Neutrophil (primary cell): ENCODE measurements around the gene SNX20.

Experiments
- H3K27ac ChIP-seq: fragments of 200-600 bp; sonication (generic); 2 replicates; pipeline ENCODE4 v1.5.1; 2016; ENCODE audit warnings: mild to moderate bottlenecking, moderate library complexity
- H3K27me3 ChIP-seq: fragments of 200-600 bp; sonication (generic); 2 replicates; pipeline ENCODE4 v1.6.0; 2016; ENCODE audit warnings: mild to moderate bottlenecking
- H3K36me3 ChIP-seq: fragments of 200-600 bp; sonication (generic); 2 replicates; pipeline ENCODE4 v1.5.1; 2017
- H3K4me1 ChIP-seq, 2 experiments: fragments of 200-600 bp in 1 of 2; sonication (generic) in 1 of 2; 1 replicate in 1 of 2; 2 replicates in 1 of 2; pipeline versions ENCODE4 v1.5.1 to v1.6.1; 2013 to 2016; ENCODE audit warnings: low read depth in 1 of 2, low read length in 1 of 2, mild to moderate bottlenecking in 1 of 2, moderate library complexity in 1 of 2; ENCODE audit not compliant: control insufficient read depth in 1 of 2, insufficient read depth in 1 of 2
- H3K4me3 ChIP-seq, 2 experiments: fragments of 200-600 bp in 1 of 2; sonication (generic) in 1 of 2; 1 replicate in 1 of 2; 2 replicates in 1 of 2; pipeline ENCODE4 v1.5.1; 2013 to 2016; ENCODE audit warnings: low read depth in 1 of 2, low read length in 1 of 2, mild to moderate bottlenecking in 1 of 2, moderate library complexity in 1 of 2
- H3K9me3 ChIP-seq: fragments of 200-600 bp; sonication (generic); 2 replicates; pipeline ENCODE4 v1.5.1; 2016
- TF ChIP-seq, protein P1 (sequence below): fragments of 200-600 bp; sonication (generic); IDR thresholded peaks from 2 replicates; pipeline ENCODE4 v1.5.1; 2016; ENCODE audit warnings: antibody characterized with exemption

SNX20 gene

DNA sequence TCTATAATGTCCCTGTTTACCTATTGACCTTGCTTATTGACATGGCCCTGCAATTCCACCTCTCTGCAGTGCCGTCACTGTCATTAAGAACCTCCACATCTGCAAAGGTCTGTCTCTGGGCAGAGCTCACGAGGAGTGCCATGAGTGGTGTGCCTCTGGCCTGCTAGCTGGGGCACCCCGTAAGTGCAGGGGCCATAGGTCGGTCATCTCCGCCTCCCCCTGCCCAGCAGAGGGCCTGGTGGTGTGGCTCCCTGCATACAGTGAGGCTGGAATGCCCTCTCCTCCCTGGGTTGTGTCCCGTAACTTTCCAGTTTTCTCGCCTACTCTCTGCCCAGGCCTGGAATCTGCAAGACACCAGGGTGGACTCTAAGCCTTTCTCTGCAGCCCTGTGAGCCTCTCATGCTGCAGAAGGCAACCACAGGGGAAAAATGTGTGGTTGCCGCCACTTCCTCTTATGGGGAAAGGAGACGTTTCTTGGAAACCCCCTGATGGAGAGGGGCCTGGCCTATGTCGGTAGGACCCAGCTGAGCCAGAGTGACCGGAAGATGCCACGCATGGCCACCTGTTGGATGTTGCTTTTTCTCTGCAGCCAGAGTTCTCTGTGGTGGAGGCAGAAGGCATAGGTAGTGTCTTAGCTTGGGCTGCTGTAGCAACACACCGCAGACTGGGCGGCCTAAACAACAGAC, 2.7 kb upstream of the SNX20 start:
- TF ChIP-seq, protein P1, sequence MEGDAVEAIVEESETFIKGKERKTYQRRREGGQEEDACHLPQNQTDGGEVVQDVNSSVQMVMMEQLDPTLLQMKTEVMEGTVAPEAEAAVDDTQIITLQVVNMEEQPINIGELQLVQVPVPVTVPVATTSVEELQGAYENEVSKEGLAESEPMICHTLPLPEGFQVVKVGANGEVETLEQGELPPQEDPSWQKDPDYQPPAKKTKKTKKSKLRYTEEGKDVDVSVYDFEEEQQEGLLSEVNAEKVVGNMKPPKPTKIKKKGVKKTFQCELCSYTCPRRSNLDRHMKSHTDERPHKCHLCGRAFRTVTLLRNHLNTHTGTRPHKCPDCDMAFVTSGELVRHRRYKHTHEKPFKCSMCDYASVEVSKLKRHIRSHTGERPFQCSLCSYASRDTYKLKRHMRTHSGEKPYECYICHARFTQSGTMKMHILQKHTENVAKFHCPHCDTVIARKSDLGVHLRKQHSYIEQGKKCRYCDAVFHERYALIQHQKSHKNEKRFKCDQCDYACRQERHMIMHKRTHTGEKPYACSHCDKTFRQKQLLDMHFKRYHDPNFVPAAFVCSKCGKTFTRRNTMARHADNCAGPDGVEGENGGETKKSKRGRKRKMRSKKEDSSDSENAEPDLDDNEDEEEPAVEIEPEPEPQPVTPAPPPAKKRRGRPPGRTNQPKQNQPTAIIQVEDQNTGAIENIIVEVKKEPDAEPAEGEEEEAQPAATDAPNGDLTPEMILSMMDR, result peak; percentile 35
- Histone ChIP-seq H3K4me1 (peaks cover 96 to 97% of the 10 kb centered on the region in 2 experiments), H3K27ac (peak overlapping the region; percentile 93), H3K9me3 (no peaks in the 10 kb centered on the region), H3K36me3 (peaks cover 9% of the 10 kb centered on the region), H3K4me3 (peak overlapping the region; percentile 38 to 51), H3K27me3 (no peaks in the 10 kb centered on the region)

DNA sequence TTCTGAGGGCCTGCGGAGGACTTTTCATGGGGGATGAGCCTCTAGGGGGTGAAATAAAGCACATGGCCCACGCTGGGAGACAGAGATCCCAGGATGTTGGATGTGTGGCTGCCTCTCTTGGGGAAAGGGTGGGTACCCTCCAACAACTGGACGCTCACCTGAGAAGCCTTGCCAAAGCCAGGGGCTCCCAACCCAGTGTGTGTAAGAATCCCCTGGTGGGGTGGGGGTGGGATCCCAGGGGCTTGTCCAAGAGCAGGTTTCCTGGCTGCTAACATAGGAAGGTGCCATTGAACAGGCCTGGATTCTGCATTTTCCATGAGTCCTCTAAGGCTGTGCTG, 587 bp downstream of the SNX20 start:
- H3K4me3 ChIP-seq, result peak overlapping the region; percentile 72 to 86
- H3K4me1 ChIP-seq, result peaks cover 85 to 97% of the 10 kb centered on the region in 2 experiments
- no peaks in the 10 kb centered on the region for H3K9me3 ChIP-seq
- TF ChIP-seq, protein P1, result no peak
- H3K27me3 ChIP-seq, result no peaks in the 10 kb centered on the region
- peaks cover 41% of the 10 kb centered on the region for H3K36me3 ChIP-seq
- peak overlapping the region; percentile 92 for H3K27ac ChIP-seq

DNA sequence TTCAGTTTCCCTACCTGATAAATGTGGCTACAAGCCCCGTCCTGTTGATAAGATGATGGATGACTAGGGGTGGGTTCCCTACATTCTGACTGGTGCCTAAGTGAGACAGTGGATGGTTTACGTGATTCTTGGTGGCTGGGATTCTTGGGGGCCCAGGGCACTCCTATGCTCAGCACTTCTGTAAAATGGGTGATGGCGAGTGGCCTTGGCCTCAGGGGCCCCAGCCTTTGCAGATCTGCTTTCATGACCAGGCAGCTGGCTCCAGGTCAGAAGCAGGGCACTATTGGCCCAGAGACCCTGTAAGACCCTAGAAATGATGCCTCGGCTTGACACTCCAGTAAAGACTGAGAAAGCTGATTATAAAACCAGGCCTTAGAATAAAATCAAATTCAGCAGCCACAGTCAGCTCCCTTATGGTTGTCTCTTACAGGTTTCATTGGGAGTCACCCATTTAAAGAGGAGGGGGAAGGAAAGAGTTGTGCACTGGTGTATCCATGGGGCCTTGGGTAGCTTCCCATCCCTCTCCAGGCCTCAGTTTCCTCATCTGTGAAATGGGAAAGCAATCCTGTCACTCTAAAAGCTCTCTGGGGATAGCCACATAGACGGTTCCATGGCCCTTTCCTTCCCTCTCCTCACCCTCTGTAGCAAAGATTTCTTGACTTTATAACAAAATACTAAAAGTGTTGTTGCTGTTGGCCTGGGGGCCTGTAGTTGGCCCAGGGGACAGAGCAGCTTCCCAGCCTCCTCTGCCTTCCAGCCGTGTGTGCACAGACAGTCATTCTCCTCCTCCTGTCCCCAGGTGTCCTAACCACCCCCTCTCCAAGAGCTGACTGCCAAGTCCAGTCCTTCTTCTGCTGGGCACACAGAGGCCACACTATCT, 1.2 kb downstream of the SNX20 start:
- Histone ChIP-seq H3K27me3 (no peaks in the 10 kb centered on the region), H3K9me3 (no peaks in the 10 kb centered on the region), H3K4me1 (peaks cover 85 to 97% of the 10 kb centered on the region in 2 experiments), H3K27ac (peak overlapping the region; percentile 92), H3K4me3 (peak overlapping the region; percentile 72 to 86), H3K36me3 (peaks cover 47% of the 10 kb centered on the region)
- TF ChIP-seq, protein P1, result no peak

DNA sequence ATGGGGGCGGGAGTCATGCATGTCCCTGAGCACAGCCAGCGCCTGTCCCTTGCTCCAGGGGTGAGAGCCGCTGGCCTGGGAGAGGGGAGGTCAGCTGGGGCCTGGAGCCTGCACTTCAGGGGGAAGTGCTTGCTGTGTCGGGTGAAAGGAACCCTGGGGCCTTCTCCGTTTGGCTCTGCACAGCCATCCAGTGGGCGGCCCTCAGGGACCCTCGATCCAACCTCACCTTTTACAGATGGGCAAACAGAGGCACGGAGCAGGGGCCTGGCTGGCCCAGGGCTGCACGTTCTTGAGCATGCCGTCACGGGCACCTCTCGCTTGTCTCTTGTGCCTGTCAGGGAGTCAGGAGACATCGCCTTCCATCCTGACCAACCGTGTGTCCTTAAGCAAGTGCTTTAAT, 1.8 kb downstream of the SNX20 start:
- H3K27me3 ChIP-seq, result no peaks in the 10 kb centered on the region
- peaks cover 80 to 92% of the 10 kb centered on the region in 2 experiments for H3K4me1 ChIP-seq
- TF ChIP-seq, protein P1, result no peak
- peak overlapping the region; percentile 92 for H3K27ac ChIP-seq
- no peaks in the 10 kb centered on the region for H3K9me3 ChIP-seq
- H3K36me3 ChIP-seq, result peaks cover 54% of the 10 kb centered on the region
- H3K4me3 ChIP-seq, result peak overlapping the region; percentile 72 to 86

DNA sequence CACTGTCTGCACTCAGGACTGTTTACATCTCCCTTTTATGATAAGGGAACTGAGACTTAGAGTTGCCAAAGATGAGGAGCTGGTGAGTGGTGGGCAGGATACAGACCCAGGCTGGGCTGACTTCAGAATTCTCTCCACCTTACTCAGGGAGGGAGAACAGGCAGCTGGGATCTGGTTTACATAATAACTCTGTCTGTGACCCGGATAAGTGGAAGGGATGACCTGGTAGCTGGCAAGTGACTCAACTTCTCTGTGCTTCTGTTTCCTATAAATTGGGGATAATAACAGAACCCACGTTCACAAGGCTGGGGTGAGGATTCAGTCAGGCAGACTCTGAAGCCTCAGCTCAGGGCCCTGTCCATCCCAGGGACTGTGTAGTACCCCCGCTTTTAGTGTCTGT, 2.6 kb downstream of the SNX20 start:
- no peaks in the 10 kb centered on the region for H3K9me3 ChIP-seq
- H3K36me3 ChIP-seq, result peaks cover 61% of the 10 kb centered on the region
- H3K4me1 ChIP-seq, result peaks cover 72 to 85% of the 10 kb centered on the region in 2 experiments
- no peak overlapping the region for H3K4me3 ChIP-seq
- no peaks in the 10 kb centered on the region for H3K27me3 ChIP-seq
- TF ChIP-seq, protein P1, result no peak
- peak overlapping the region; percentile 92 for H3K27ac ChIP-seq
